ENCODE measurements around the gene KLF17.

DNA sequence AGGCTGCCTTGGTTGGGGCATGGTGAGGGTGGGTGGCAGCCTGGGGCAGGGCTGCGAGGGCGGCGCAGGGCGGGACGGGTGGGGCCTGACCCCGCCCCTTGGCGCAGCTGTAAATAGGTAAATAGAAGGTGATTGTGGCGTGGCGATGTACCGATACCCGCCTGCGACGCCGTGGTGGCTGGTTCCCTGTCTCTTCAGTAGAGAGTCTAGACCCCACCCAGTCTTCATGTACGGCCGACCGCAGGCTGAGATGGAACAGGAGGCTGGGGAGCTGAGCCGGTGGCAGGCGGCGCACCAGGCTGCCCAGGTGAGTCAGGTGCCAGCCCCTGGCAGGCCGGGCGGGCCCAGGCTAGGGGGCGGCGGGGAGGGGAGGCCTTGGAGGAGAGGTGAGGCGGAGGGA, at the start of gene KLF17:
- TF ChIP-seq EZH2phosphoT487 (IDR thresholded peaks at IDR 0.05; ENCODE audit: low read depth, severe bottlenecking, unreplicated experiment), result no peak
- TF ChIP-seq, protein P1, sequence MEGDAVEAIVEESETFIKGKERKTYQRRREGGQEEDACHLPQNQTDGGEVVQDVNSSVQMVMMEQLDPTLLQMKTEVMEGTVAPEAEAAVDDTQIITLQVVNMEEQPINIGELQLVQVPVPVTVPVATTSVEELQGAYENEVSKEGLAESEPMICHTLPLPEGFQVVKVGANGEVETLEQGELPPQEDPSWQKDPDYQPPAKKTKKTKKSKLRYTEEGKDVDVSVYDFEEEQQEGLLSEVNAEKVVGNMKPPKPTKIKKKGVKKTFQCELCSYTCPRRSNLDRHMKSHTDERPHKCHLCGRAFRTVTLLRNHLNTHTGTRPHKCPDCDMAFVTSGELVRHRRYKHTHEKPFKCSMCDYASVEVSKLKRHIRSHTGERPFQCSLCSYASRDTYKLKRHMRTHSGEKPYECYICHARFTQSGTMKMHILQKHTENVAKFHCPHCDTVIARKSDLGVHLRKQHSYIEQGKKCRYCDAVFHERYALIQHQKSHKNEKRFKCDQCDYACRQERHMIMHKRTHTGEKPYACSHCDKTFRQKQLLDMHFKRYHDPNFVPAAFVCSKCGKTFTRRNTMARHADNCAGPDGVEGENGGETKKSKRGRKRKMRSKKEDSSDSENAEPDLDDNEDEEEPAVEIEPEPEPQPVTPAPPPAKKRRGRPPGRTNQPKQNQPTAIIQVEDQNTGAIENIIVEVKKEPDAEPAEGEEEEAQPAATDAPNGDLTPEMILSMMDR (IDR thresholded peaks at IDR 0.05; ENCODE audit: poor library complexity), result no peak
- TF ChIP-seq EZH2 (IDR thresholded peaks at IDR 0.05; ENCODE audit: borderline replicate concordance), result no peak

Measured in hepatocyte (in vitro differentiated cells).